Tracheal epithelial cell (primary cell): ENCODE data around the gene FADS1. TPM values are rescaled to one million over a fixed set of nuclear protein-coding genes. Genes with fewer than 3 reads are reported as not detected.

Experiments
- total RNA-seq: library from RNA; depleted of rRNA; stranded (reverse); fragments of >200 nt; gene quantifications from 2 replicates; pipeline ENCODE4 v1.2.1, GENCODE V29; 2014

The FADS1 gene
- 40.2 and 79.7 TPM in 2 replicates for total RNA-seq

DNA sequence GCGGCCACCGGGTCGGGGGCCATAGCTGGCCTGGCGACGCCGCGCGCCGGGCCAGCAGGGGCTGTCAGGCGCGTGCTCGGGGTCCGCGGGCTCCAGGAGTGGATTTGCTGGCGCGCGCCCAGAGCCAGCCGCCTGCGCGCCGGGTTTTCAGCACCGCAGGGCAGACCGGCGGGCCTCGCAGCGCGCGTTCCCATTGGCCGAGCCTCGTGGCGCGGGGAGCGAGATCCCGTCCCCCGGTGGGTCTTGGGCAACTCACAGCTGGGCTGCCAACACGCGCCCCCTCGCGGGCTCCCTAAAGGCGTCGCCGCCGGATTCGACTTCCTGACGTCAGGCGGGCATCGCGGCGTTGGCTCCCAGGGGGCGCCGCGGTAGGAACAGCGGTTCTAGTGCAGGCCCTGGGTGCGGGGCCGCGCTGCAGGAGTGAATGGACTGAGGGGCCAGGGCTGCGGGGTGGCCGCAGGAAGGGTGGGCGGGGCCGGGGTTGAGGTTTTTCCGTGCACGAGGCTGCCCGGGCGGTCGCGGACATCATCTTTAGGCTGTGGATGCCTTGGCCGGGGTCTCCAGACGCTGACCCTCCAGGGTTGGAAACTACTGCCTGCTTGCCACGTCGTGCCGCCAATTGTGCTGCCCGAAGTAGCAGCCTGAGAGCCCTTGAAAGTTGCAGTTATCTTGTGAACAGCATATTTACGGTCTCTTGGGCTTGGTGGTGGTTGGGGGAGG, at the start of gene FADS1:
Gene FADS1, minus strand, starts transcription at position 268 of the 720 bp plus-strand sequence. Its CDS starts 74 bp downstream, at position 194.

DNA sequence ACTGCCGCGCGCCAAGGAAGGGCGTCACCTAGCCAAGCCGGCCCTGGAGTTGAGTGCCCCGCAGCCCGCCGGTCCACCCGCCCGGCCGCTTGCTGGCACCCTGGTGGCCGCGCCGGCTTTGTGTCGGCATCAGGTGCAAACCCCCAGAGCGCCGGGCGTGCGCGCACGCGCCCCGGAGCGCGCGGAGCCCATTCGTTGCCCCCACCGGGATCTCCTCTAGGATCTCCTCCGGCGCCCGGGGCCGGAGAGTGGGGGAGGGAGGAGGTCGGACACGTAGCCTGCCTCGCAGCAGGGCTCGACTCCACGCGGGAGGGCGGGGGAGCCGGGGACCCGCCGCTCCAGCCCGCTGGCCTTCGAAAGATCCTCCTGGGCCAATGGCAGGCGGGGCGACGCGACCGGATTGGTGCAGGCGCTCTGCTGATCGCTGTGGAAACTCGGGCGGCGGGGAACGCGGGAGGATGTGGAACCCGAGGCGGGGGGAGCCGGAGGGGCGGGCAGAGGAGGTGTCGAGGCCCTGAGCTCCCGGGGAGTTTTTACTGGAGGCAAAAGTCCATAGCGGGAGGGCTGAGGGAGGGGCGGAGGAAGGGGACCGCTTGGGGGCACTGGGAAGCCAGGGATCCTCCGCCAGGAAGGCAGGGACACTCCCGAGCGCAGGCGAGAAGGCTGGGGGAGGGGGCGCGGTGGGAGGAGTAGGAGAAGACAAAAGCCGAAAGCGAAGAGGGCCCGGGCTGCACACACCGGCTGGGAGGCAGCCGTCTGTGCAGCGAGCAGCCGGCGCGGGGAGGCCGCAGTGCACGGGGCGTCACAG, 11.0 kb upstream of the FADS1 start, which contains the start of gene FADS2:
Gene FADS2, plus strand, starts transcription at position 730 of the 808 bp plus-strand sequence. CDS start 91 bp downstream, outside the sequence.

DNA sequence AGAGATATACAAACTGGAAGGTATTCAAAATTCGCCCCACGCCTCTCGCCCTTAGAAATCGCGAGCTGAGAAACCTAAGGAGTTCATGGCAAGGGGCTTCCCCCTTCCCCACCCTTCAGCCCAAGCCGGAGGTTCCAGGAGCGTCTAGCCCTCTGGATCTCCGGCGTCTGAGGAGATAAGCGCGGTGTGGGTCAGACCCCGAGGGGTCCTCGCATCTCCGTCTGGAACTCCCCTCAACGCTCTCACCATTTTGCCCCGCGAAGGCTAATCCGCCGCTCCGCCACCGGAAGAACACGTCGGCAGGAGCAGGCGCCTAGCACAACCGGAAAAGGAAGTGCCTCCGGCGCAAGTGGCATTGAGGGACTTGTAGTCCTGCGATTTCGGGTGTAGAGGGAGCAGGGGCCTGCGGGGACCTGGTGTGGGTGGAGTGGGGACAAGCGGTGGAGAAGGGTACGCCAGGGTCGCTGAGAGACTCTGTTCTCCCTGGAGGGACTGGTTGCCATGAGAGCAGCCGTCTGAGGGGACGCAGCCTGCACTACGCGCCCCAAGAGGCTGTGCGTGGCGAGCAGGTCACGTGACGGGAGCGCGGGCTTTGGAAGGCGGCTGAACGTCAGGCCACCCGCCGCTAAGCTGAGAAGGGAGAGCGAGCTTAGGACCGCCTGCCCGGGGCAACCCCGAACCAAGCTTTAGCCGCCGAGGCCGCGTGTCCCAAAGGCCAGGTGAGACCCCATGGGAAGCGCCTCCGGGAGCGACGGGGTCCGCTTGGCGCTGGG, 24.3 kb downstream of the FADS1 start, which contains the start of the genes FEN1 and TMEM258:
Gene FEN1, plus strand, starts transcription at position 602 of the 773 bp plus-strand sequence. CDS start 2,451 bp downstream, outside the sequence.
Gene TMEM258, minus strand, starts transcription at position 290 of the 773 bp plus-strand sequence. Its CDS starts 41 bp downstream, at position 249.

DNA sequence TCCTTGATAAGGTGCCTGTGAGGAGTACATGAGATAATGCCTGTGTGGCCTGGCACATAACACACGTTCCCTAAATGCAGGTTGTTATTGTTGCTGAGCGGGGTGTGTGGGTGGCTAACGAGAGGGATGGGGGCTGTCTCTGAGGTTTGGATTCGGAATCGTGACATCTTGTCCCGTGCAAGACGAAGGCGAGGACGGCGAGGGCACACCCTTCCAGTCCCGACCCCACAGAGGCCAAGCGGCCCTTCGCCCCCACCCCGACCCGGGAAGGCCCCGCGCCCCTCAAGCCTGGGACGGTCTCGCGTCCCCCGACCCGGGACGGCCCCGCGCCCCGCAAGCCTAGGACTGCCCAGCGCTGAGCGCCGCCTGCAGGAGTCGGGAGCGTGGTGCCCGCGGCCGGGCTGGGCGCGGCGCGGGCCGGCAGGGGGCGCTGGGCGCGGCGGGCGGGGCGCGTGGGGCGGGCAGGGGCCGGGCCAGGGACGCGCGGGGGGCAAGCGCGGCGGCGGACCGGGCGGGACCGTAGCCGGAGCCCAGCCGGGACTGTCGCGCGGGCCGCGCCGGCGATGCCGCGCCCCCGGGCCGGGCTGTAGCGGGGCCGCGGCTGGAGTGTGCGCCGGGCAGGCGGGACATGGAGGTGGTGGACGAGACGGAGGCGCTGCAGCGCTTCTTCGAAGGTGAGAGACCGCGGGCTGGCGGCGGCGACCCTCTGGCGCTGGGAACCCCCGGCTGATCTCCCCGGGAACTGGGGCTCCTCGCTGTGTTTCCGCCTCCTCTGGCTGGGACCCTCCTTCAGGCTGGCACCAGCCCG, 64.5 kb downstream of the FADS1 start, which contains the start of gene MYRF:
Gene MYRF, plus strand, starts transcription at position 520 of the 808 bp plus-strand sequence. Its CDS starts 109 bp downstream, at position 629.

Other genes with a start within 250 kb of the FADS1 start
- 13.4 and 17.6 TPM in 2 replicates for gene SYT7, start 235.9 kb downstream of the FADS1 start, total RNA-seq
- gene DAGLA, start 136.6 kb downstream of the FADS1 start, total RNA-seq, result under 0.01 and 0.96 TPM in 2 replicates
- gene MYRF, start 64.4 kb downstream of the FADS1 start, total RNA-seq, result under 0.01 and 0.72 TPM in 2 replicates
- gene TMEM258, start 24.4 kb downstream of the FADS1 start, total RNA-seq, result 30.8 and 38.4 TPM in 2 replicates
- gene FEN1, start 24.1 kb downstream of the FADS1 start, total RNA-seq, result 3.2 and 12.5 TPM in 2 replicates
- 63.5 and 143 TPM in 2 replicates for gene FADS2, start 11.3 kb upstream of the FADS1 start, total RNA-seq
- 22.6 and 97.4 TPM in 2 replicates for gene FADS3, start 74.5 kb upstream of the FADS1 start, total RNA-seq
- 1.1 and 1.9 TPM in 2 replicates for gene RAB3IL1, start 100.6 kb upstream of the FADS1 start, total RNA-seq
- 1.5 and 1.7 TPM in 2 replicates for gene BEST1, start 133.3 kb upstream of the FADS1 start, total RNA-seq
- 1,587 and 1,777 TPM in 2 replicates for gene FTH1, start 150.6 kb upstream of the FADS1 start, total RNA-seq